Pancreas (tissue), 10 donors: ENCODE measurements around the gene MT1G. TPM values are rescaled to one million over a fixed set of nuclear protein-coding genes. Genes with fewer than 3 reads are reported as not detected.
A peak's percentile ranks its signal among the peaks of the same experiment; 100 is the strongest.

Experiments used
- ATAC-seq, 4 donors: fragments of 200-7000 bp; cut with Tn5 transposase; one replicate each; pipeline versions ENCODE4 v1.8.0 to v1.9.1; 2020; ENCODE audit warnings: mild to moderate bottlenecking in 4 of 4, moderate library complexity in 4 of 4
- DNase-seq, 6 donors: peaks; one replicate each; pipeline ENCODE4 v3.0.0-alpha.2; 2020
- FAIRE-seq: peaks from 2 replicates; lab custom pipeline; 2012; peaks lifted over from hg19 to GRCh38; lab: Jason Lieb, UNC
- H3K27ac ChIP-seq, 4 donors: fragments of 200-600 bp; sonication (generic); 1 replicate in 3 of 4; 2 replicates in 1 of 4; pipeline versions ENCODE4 v1.5.0 to v1.8.0; 2020
- H3K27me3 ChIP-seq, 4 donors: fragments of 200-600 bp; one replicate each; pipeline ENCODE4 v1.8.0; 2021
- H3K36me3 ChIP-seq, 3 donors: fragments of 200-600 bp; sonication (generic) in 1 of 3; one replicate each; pipeline versions ENCODE4 v1.5.0 to v1.8.0; 2020 to 2021
- H3K4me1 ChIP-seq, 3 donors: fragments of 200-600 bp; one replicate each; pipeline ENCODE4 v1.8.0; 2021
- H3K4me3 ChIP-seq, 4 donors: fragments of 200-600 bp; sonication (generic) in 2 of 4; one replicate each; pipeline versions ENCODE4 v1.5.0 to v1.8.0; 2020 to 2021
- H3K9me3 ChIP-seq, 4 donors: fragments of 200-600 bp; one replicate each; pipeline ENCODE4 v1.8.0; 2021
- CTCF ChIP-seq, 4 donors: fragments of 200-600 bp; sonication (generic) in 3 of 4; IDR thresholded peaks; one replicate each; pipeline versions ENCODE4 v1.5.0 to v1.8.0; 2021; ENCODE audit warnings: antibody characterized with exemption in 4 of 4
- WGBS, 2 donors: extraction: QIAGEN DNeasy Blood & Tissue Kit; methylation state at CpG; one replicate each; pipeline ENCODE4 v1.1.7; 2013; 5-methylcytosine and 5-hydroxymethylcytosine counted together
- intact Hi-C, 3 donors: fragments of 100-400 bp; cut with DNase I; formaldehyde crosslinking; loops; one replicate each; pipeline versions ENCODE4 v1.11.1 to v1.14.2; 2022
- polyA plus RNA-seq, 2 donors: library from polyadenylated mRNA; stranded (reverse); fragments of 200-250 nt; gene quantifications; one replicate each; pipeline ENCODE4 v1.2.3, GENCODE V29; 2013
- total RNA-seq, 6 donors: library from RNA; stranded (reverse); fragmentation: NEBNext Ultra II Directional in 4 of 6; extraction: Animal tissue kit (Norgen Biotek cat#: 25700) in 4 of 6; gene quantifications; one replicate each; pipeline versions ENCODE4 v1.2.1 to v1.2.4, GENCODE V29; 2021 to 2023
- donor health status: healthy with polysubstance abuse.
- donor health status: DM: no; HTN: no; CAD: no; lungs with moderate emphysema.
- donor health status: DM: no; HTN: no; CAD: no.
- donor health status: control.
- donor health status: control.
- donor health status: Bipolar disorder and iron deficiency.
- donor health status: DM: yes; HTN: yes; CAD: no.
- donor health status: DM: no; HTN: no; CAD: no.
- donor health status: DM: no; HTN: no; CAD: no.
- donor health status: DM: yes; HTN: yes; CAD: no.

MT1G gene
- total and polyA plus RNA-seq, 8 donors = 76.9 to 766 (median 195) TPM

GRCh38 chr16:56645838-56646237 lies 22.0 kb downstream of the MT1G start:
- 0% methylated on average over 1 of the region's 1 CpG for WGBS, 2 donors
- Histone ChIP-seq H3K36me3 (no peaks in the 10 kb centered on the region), H3K9me3 (no peaks in the 10 kb centered on the region), H3K27ac (no peak overlapping the region), H3K4me3 (no peak overlapping the region), H3K4me1 (peaks cover 0 to 7% (median 5%) of the 10 kb centered on the region in 3 donors), H3K27me3 (no peaks in the 10 kb centered on the region)
- DNase-seq (no peak), ATAC-seq (no peak), FAIRE-seq (no peak)
- no peak for TF ChIP-seq CTCF (IDR thresholded peaks at IDR 0.05)
- intact Hi-C loops = no loop called here

- intact Hi-C loops = no loop called here
- FAIRE-seq (no peak), DNase-seq (no peak), ATAC-seq (no peak)
- Histone ChIP-seq H3K4me3 (no peak overlapping the region), H3K4me1 (peaks cover 0 to 7% (median 5%) of the 10 kb centered on the region in 3 donors), H3K27me3 (no peaks in the 10 kb centered on the region), H3K9me3 (no peaks in the 10 kb centered on the region), H3K36me3 (no peaks in the 10 kb centered on the region), H3K27ac (no peak overlapping the region)
- no peak for TF ChIP-seq CTCF (IDR thresholded peaks at IDR 0.05)
- WGBS, 2 donors = 92% methylated on average over 1 of the region's 1 CpG
These were observed 22.6 kb downstream of the MT1G start for GRCh38 chr16:56645311-56645710.

- Histone ChIP-seq H3K36me3 (no peaks in the 10 kb centered on the region), H3K27me3 (no peaks in the 10 kb centered on the region), H3K9me3 (no peaks in the 10 kb centered on the region), H3K4me1 (peaks cover 4 to 13% (median 5%) of the 10 kb centered on the region in 3 donors), H3K27ac (peak overlapping the region in 2 of 4 donors; percentile 49 to 72), H3K4me3 (peak overlapping the region in 2 of 4 donors; percentile 44 to 47)
- intact Hi-C loops = no loop called here
- FAIRE-seq = no peak
- 34 to 48% methylated on average over 5 of the region's 5 CpGs for WGBS, 2 donors
- no peak for TF ChIP-seq CTCF (IDR thresholded peaks at IDR 0.05)
- no peak for ATAC-seq
- no peak for DNase-seq
These were observed 24.0 kb downstream of the MT1G start for GRCh38 chr16:56643833-56644232.

- intact Hi-C loops = no loop called here
- Histone ChIP-seq H3K4me3 (peak overlapping the region; percentile 7 to 47 (median 30)), H3K9me3 (no peaks in the 10 kb centered on the region), H3K36me3 (no peaks in the 10 kb centered on the region), H3K4me1 (peaks cover 5 to 17% (median 8%) of the 10 kb centered on the region in 3 donors), H3K27me3 (no peaks in the 10 kb centered on the region), H3K27ac (peak overlapping the region; percentile 24 to 72 (median 46))
- ATAC-seq (peak; percentile 95 to 97 (median 96)), FAIRE-seq (no peak), DNase-seq (peak; percentile 87 to 95 (median 88))
- 3 to 4% methylated on average over 38 to 42 of the region's 42 CpGs for WGBS, 2 donors
- TF ChIP-seq CTCF (IDR thresholded peaks at IDR 0.05) = peak in 3 of 4 donors; percentile 21 to 45 (median 28)
These were observed 24.6 kb downstream of the MT1G start for GRCh38 chr16:56643080-56643778.

- 96 to 98% methylated on average over 2 of the region's 2 CpGs for WGBS, 2 donors
- intact Hi-C loops = no loop called here
- Histone ChIP-seq H3K4me3 (no peak overlapping the region), H3K27me3 (no peaks in the 10 kb centered on the region), H3K4me1 (peaks cover 5 to 17% (median 8%) of the 10 kb centered on the region in 3 donors), H3K36me3 (no peaks in the 10 kb centered on the region), H3K27ac (no peak overlapping the region), H3K9me3 (no peaks in the 10 kb centered on the region)
- no peak for FAIRE-seq
- no peak for DNase-seq
- no peak for TF ChIP-seq CTCF (IDR thresholded peaks at IDR 0.05)
- no peak for ATAC-seq
These were observed 26.7 kb downstream of the MT1G start for GRCh38 chr16:56641166-56641565.
